ENCODE data around the gene ARHGAP11B.
"Not testable (repeated sequence)": the region's sequence is repeated elsewhere in the genome, so short reads cannot be mapped to it uniquely, and the experiment has no call there.

DNA sequence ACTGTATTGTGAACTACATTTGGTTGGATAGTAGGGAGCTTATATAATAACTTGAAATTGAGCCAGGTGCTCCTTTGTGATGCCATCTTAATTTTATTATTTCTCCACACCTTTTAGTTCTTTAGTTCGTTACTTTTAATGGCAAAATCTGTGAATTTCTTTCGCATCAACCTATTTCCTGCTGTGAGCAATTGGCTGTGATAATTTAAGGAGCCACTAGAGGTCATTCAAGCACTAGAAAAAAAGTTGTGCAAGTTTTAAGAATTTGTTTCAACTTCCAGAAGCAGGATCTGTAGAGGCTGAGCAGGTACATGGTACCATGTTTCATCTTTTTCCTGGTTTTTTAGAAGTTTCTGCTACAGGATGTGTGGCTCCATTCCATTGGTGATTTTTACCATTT, 27.0 kb upstream of the ARHGAP11B start:
- peak; percentile 42 for TF ChIP-seq CTCF (IDR thresholded peaks at IDR 0.05)
- TF ChIP-seq EZH2, EZH2phosphoT487 (IDR thresholded peaks at IDR 0.05): not testable (repeated sequence)
